GM12801 (cell line): Measurements from ENCODE around the gene PPP1R15A.

Experiments
- TF ChIP-seq, protein P1 (sequence below): IDR thresholded peaks from one replicate; pipeline ENCODE4 v1.5.1; 2011; ENCODE audit warnings: control low read depth; ENCODE audit not compliant: insufficient read length; ENCODE audit errors: extremely low read depth

Gene PPP1R15A

DNA sequence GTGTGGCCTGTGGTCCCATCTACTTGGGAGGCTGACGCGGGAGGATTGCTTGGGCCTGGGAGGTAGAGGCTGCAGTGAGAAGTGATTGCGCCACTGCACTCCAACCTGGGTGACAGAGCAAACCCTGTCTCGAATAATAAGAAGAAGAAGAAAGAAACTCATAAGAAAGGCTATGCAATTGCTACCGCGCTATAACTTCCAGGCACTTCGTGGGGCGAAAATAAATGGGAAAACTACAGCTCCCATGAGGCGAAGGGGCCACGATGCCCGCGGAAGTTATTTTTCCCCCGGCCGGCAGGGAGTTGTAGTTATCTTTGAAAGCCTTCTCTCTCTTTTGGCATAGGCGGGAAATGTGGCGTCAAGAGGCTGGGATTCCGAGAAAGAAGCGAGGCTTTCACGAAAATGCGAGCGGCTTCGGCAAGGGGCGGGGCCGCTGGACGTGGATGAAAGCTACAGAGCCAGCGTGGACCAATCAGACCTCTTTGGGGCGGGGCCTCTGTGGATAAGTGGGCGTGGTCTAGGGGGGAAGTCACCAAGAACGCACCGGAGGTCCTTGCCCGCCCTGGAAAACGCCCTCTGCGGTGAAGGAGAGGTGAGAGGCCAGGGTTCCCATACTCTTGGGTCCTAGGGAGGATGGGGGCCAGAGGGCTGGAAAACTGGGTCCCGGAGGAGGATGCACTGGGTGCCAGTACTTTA, 27.7 kb downstream of the PPP1R15A start, which contains the start of gene NUCB1:
NUCB1 (plus strand) TSS at position 532 of the 696 bp plus-strand sequence. CDS start 485 bp downstream, outside the sequence.
- TF ChIP-seq, protein P1, sequence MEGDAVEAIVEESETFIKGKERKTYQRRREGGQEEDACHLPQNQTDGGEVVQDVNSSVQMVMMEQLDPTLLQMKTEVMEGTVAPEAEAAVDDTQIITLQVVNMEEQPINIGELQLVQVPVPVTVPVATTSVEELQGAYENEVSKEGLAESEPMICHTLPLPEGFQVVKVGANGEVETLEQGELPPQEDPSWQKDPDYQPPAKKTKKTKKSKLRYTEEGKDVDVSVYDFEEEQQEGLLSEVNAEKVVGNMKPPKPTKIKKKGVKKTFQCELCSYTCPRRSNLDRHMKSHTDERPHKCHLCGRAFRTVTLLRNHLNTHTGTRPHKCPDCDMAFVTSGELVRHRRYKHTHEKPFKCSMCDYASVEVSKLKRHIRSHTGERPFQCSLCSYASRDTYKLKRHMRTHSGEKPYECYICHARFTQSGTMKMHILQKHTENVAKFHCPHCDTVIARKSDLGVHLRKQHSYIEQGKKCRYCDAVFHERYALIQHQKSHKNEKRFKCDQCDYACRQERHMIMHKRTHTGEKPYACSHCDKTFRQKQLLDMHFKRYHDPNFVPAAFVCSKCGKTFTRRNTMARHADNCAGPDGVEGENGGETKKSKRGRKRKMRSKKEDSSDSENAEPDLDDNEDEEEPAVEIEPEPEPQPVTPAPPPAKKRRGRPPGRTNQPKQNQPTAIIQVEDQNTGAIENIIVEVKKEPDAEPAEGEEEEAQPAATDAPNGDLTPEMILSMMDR = no peak

DNA sequence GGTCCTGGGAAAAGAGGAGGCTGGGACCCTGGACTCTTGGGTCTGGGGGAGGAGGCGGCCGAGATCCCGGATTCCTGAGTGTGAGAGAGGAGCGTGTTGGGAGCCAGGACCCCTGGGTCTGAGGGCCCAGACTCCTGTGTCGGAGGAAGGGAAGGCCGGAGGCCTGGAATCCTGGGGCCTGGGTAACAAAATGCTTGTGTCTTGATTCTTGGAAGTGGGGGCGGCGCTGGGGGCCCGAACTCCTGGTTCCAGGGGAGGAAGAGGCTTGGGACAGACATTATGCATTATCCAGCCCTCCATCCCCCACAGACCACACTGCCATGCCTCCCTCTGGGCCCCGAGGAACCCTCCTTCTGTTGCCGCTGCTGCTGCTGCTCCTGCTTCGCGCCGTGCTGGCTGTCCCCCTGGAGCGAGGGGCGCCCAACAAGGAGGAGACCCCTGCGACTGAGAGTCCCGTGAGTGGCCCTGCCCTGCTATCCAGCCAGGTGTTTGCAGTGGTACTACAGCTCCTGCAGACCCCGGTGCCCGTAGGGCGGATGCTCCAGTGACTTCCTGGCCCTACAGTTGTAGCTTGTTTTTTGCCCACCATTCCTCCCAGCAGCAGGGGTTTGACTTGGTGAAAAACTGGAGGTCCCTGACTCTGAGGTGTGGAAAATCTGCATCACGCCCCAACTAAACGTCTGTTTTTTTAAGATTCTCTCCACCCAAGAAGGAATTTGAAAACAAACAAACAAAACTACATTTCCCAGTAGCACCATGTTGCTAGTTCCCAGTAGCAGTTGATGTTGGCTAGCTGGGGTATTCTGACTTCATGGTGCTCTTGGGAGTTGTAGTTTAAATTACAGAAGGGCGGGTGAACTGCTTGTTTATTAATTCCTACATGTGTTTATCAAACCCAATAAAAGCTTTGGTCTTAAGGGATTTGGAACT, 28.5 kb downstream of the PPP1R15A start:
- TF ChIP-seq, protein P1 = no peak

DNA sequence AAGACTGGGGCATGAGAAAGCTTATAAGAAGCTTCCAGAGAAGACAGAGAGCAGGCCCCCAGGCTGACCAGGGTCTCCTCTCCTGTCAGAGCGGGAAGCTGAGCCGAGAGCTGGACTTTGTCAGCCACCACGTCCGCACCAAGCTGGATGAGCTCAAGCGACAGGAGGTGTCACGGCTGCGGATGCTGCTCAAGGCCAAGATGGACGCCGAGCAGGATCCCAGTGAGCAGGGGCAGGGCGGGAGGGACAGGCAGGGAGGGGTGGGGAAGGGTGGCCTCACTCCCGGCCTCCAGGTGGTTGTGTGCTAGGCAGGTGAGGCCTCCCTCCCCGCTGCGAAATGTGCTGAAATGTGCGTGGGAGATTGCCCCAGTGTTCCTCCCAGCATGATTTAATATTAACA, 33.4 kb downstream of the PPP1R15A start:
- TF ChIP-seq, protein P1 = no peak

DNA sequence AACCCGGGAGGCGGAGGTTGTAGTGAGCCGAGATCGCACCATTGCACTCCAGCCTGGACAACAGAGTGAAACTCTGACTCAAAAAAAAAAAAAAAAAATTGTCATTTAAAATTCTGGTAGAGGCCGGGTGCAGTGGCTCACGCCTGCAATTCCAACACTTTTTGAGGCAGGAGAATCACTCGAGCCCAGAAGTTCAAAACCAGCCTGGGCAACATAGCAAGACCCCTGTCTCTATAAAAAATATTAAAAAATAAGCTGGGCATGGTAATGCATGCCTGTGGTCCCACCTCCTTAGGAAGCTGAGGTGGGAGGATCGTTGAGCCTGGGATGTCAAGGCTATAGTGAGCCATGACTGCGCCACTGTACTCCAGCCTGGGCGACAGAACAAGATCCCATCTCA, 34.1 kb downstream of the PPP1R15A start:
- TF ChIP-seq, protein P1 = no peak

DNA sequence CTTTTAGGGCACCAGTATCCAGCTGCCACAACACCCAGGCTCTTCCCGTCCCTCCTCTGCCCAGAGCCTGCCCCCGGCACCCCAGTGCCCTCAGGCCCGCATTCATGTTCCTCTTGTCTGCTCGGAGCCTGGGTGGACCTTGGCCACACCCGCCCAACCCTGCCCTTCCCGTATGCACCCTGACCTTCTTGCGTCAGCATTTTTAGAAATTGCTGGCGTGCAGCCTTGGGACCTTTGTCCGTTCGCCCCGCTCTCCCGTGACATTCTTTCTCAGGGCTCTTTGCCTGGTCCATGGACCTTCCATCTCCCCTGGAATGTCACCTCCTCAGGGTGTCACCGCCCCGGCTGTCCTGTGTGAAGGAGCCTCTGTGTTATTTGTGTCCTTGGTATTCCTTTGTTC, 35.5 kb downstream of the PPP1R15A start:
- TF ChIP-seq, protein P1 = no peak

DNA sequence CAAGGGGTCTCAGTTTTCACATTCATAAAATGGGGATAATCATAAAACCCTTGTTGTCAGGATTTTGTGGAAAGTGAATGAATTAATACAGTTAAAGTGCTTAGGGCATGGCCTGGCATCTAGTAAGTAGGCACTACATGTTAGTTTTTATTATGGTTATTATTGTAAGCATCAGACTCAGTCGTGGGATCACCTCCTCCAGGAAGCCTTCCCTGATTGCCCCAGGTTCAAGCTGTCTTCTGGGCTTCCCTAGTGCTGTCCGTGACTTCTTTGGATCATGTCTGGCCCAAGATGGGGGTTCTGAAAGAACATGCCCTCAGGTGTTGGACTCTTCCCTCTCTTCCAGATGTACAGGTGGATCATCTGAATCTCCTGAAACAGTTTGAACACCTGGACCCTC, 38.6 kb downstream of the PPP1R15A start:
- TF ChIP-seq, protein P1 = no peak

DNA sequence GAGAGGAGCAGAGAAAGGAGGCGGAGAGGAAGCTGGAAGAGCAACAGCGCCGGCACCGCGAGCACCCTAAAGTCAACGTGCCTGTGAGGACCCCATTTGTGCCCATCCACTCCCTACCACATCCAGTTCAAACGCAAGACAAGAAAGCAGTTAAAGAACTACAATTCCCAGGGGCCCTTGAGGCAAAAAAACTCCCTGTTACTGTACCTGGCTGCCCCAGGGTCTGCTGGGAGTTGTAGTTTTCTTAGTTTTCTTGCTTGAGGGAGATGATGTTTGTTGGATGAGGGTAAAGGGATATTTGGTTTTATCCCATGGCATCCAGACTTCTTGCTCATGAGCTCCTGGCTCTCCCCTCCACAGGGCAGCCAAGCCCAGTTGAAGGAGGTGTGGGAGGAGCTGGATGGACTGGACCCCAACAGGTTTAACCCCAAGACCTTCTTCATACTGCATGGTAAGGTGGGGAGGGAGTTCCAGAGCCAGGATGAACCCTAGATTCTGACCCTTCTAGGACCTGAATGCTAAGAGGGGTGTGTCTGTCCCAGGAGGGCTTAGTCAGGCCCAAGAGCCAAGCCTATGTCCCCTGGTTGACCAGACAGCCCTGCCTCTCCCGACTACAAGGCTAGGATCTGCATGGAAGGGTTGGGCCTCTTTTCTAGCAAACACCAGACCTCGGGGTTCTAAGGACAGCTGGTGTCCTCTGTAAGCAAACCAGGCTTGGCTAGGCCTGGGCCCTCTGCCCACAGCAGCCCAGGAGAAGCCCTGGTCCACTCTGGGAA, 41.1 kb downstream of the PPP1R15A start:
- TF ChIP-seq, protein P1 = no peak
